ENCODE data around the gene DEPP1.
A peak's percentile ranks its signal among the peaks of the same experiment; 100 is the strongest.

DEPP1 gene

GRCh38 chr10:44935966-44936295, 42.7 kb downstream of the DEPP1 start:
- peaks cover 0 to 5% (median 3%) of the 10 kb centered on the region in 5 experiments for H3K9me3 ChIP-seq (ENCODE audit: control extremely low read depth in 1 of 5, control insufficient read depth in 4 of 5, insufficient read depth in 2 of 5, low read depth in 1 of 5, low read length in 4 of 5)
- no peak overlapping the region for H3K27ac ChIP-seq (ENCODE audit: insufficient read depth in 1 of 2, low read depth in 1 of 2, low read length in 2 of 2, poor library complexity in 1 of 2, severe bottlenecking in 2 of 2)
- ChIA-PET POLR2A (no interaction called here), CTCF (interaction anchor here (1.1 to 6.0 kb wide), 5 partner anchors 11 to 56 kb away, joined by 3 to 84 read pairs (median 4); no protein-coding TSS in a partner anchor)
- peaks cover 5 to 25% (median 23%) of the 10 kb centered on the region in 4 experiments for H3K4me1 ChIP-seq (ENCODE audit: control extremely low read depth in 1 of 4, control insufficient read depth in 4 of 4, insufficient read depth in 4 of 4, low read length in 3 of 4)
- no peaks in the 10 kb centered on the region for H3K27me3 ChIP-seq (replicated peaks in 2 of 5; ENCODE audit: control insufficient read depth in 4 of 5, insufficient read depth in 5 of 5, low read length in 4 of 5)
- WGBS (ENCODE audit: insufficient coverage) = 0% methylated on average over 3 of the region's 3 CpGs
- H3K4me3 ChIP-seq (ENCODE audit: control insufficient read depth in 1 of 7, extremely low read depth in 1 of 7, insufficient read depth in 4 of 7, low read depth in 2 of 7, low read length in 6 of 7) = peak overlapping the region in 1 of 7 experiments; percentile 11
- no peak for DNase-seq
- H3K36me3 ChIP-seq (ENCODE audit: control insufficient read depth in 4 of 4, insufficient read depth in 4 of 4, low read length in 3 of 4) = no peaks in the 10 kb centered on the region

GRCh38 chr10:44935201-44935965, 43.2 kb downstream of the DEPP1 start:
- H3K36me3 ChIP-seq (ENCODE audit: control insufficient read depth in 4 of 4, insufficient read depth in 4 of 4, low read length in 3 of 4) = no peaks in the 10 kb centered on the region
- no peak for DNase-seq
- no peak overlapping the region for H3K27ac ChIP-seq (ENCODE audit: insufficient read depth in 1 of 2, low read depth in 1 of 2, low read length in 2 of 2, poor library complexity in 1 of 2, severe bottlenecking in 2 of 2)
- 90% methylated on average over 8 of the region's 9 CpGs for WGBS (ENCODE audit: insufficient coverage)
- POLR2A ChIA-PET = no interaction called here
- no peaks in the 10 kb centered on the region for H3K27me3 ChIP-seq (replicated peaks in 2 of 5; ENCODE audit: control insufficient read depth in 4 of 5, insufficient read depth in 5 of 5, low read length in 4 of 5)
- H3K4me3 ChIP-seq (ENCODE audit: control insufficient read depth in 1 of 7, extremely low read depth in 1 of 7, insufficient read depth in 4 of 7, low read depth in 2 of 7, low read length in 6 of 7) = peak overlapping the region in 1 of 7 experiments; percentile 11
- H3K9me3 ChIP-seq (ENCODE audit: control extremely low read depth in 1 of 5, control insufficient read depth in 4 of 5, insufficient read depth in 2 of 5, low read depth in 1 of 5, low read length in 4 of 5) = peaks cover 0 to 5% (median 3%) of the 10 kb centered on the region in 5 experiments
- CTCF ChIA-PET = interaction anchor here (1.1 to 6.0 kb wide), 7 partner anchors 11 to 57 kb away, joined by 3 to 84 read pairs (median 7); no protein-coding TSS in a partner anchor
- H3K4me1 ChIP-seq (ENCODE audit: control extremely low read depth in 1 of 4, control insufficient read depth in 4 of 4, insufficient read depth in 4 of 4, low read length in 3 of 4) = peaks cover 5 to 25% (median 23%) of the 10 kb centered on the region in 4 experiments

GRCh38 chr10:44934416-44935200, 44.0 kb downstream of the DEPP1 start:
- WGBS (ENCODE audit: insufficient coverage) = 93% methylated on average over 17 of the region's 18 CpGs
- POLR2A ChIA-PET = no interaction called here

GRCh38 chr10:44933451-44934321, 44.9 kb downstream of the DEPP1 start:
- no peak overlapping the region for H3K4me3 ChIP-seq (ENCODE audit: control insufficient read depth in 1 of 7, extremely low read depth in 1 of 7, insufficient read depth in 4 of 7, low read depth in 2 of 7, low read length in 6 of 7)
- whole genome bisulfite sequencing (ENCODE audit: insufficient coverage) = 83% methylated on average over 8 of the region's 9 CpGs
- H3K9me3 ChIP-seq (ENCODE audit: control extremely low read depth in 1 of 5, control insufficient read depth in 4 of 5, insufficient read depth in 2 of 5, low read depth in 1 of 5, low read length in 4 of 5) = no peaks in the 10 kb centered on the region
- ChIA-PET POLR2A (interaction anchor here (0.9 kb wide), 1 partner anchor 67 kb away, joined by 3 read pairs; no protein-coding TSS in a partner anchor), CTCF (interaction anchor here (0.7 to 6.0 kb wide), 23 partner anchors 10 to 82 kb away, joined by 3 to 84 read pairs (median 6); partner anchors contain the start of gene DEPP1)
- H3K27me3 ChIP-seq (replicated peaks in 2 of 5; ENCODE audit: control insufficient read depth in 4 of 5, insufficient read depth in 5 of 5, low read length in 4 of 5) = no peaks in the 10 kb centered on the region
- H3K27ac ChIP-seq (ENCODE audit: insufficient read depth in 1 of 2, low read depth in 1 of 2, low read length in 2 of 2, poor library complexity in 1 of 2, severe bottlenecking in 2 of 2) = no peak overlapping the region
- H3K4me1 ChIP-seq (ENCODE audit: control extremely low read depth in 1 of 4, control insufficient read depth in 4 of 4, insufficient read depth in 4 of 4, low read length in 3 of 4) = peaks cover 5 to 25% (median 23%) of the 10 kb centered on the region in 4 experiments
- no peaks in the 10 kb centered on the region for H3K36me3 ChIP-seq (ENCODE audit: control insufficient read depth in 4 of 4, insufficient read depth in 4 of 4, low read length in 3 of 4)
- no peak for DNase-seq

More at GRCh38 chr10:44934416-44935200, 44.0 kb downstream of the DEPP1 start:
- Histone ChIP-seq H3K27ac (ENCODE audit: insufficient read depth in 1 of 2, low read depth in 1 of 2, low read length in 2 of 2, poor library complexity in 1 of 2, severe bottlenecking in 2 of 2) (no peak overlapping the region), H3K36me3 (ENCODE audit: control insufficient read depth in 4 of 4, insufficient read depth in 4 of 4, low read length in 3 of 4) (no peaks in the 10 kb centered on the region), H3K4me3 (ENCODE audit: control insufficient read depth in 1 of 7, extremely low read depth in 1 of 7, insufficient read depth in 4 of 7, low read depth in 2 of 7, low read length in 6 of 7) (no peak overlapping the region), H3K27me3 (replicated peaks in 2 of 5; ENCODE audit: control insufficient read depth in 4 of 5, insufficient read depth in 5 of 5, low read length in 4 of 5) (no peaks in the 10 kb centered on the region), H3K9me3 (ENCODE audit: control extremely low read depth in 1 of 5, control insufficient read depth in 4 of 5, insufficient read depth in 2 of 5, low read depth in 1 of 5, low read length in 4 of 5) (peaks cover 0 to 5% (median 3%) of the 10 kb centered on the region in 5 experiments), H3K4me1 (ENCODE audit: control extremely low read depth in 1 of 4, control insufficient read depth in 4 of 4, insufficient read depth in 4 of 4, low read length in 3 of 4) (peaks cover 5 to 25% (median 23%) of the 10 kb centered on the region in 4 experiments)
- CTCF ChIA-PET = interaction anchor here (1.1 to 6.0 kb wide), 9 partner anchors 12 to 57 kb away, joined by 3 to 84 read pairs (median 29); partner anchors contain the start of gene DEPP1
- no peak for DNase-seq

GRCh38 chr10:44932517-44933450, 45.8 kb downstream of the DEPP1 start:
- no peaks in the 10 kb centered on the region for H3K27me3 ChIP-seq (replicated peaks in 2 of 5; ENCODE audit: control insufficient read depth in 4 of 5, insufficient read depth in 5 of 5, low read length in 4 of 5)
- no peak overlapping the region for H3K4me3 ChIP-seq (ENCODE audit: control insufficient read depth in 1 of 7, extremely low read depth in 1 of 7, insufficient read depth in 4 of 7, low read depth in 2 of 7, low read length in 6 of 7)
- H3K9me3 ChIP-seq (ENCODE audit: control extremely low read depth in 1 of 5, control insufficient read depth in 4 of 5, insufficient read depth in 2 of 5, low read depth in 1 of 5, low read length in 4 of 5) = no peaks in the 10 kb centered on the region
- H3K36me3 ChIP-seq (ENCODE audit: control insufficient read depth in 4 of 4, insufficient read depth in 4 of 4, low read length in 3 of 4) = no peaks in the 10 kb centered on the region
- no peak overlapping the region for H3K27ac ChIP-seq (ENCODE audit: insufficient read depth in 1 of 2, low read depth in 1 of 2, low read length in 2 of 2, poor library complexity in 1 of 2, severe bottlenecking in 2 of 2)
- H3K4me1 ChIP-seq (ENCODE audit: control extremely low read depth in 1 of 4, control insufficient read depth in 4 of 4, insufficient read depth in 4 of 4, low read length in 3 of 4) = peaks cover 5 to 25% (median 23%) of the 10 kb centered on the region in 4 experiments
- DNase-seq = peak; percentile 75 to 88 (median 84)
- POLR2A ChIA-PET = interaction anchor here (0.9 kb wide), 1 partner anchor 68 kb away, joined by 3 read pairs; no protein-coding TSS in a partner anchor
- CTCF ChIA-PET = interaction anchor here (0.7 to 6.0 kb wide), 24 partner anchors 9 to 83 kb away, joined by 3 to 84 read pairs (median 6); partner anchors contain the start of gene DEPP1
- 49% methylated on average over 10 of the region's 10 CpGs for WGBS (ENCODE audit: insufficient coverage)
